Coronary artery (tissue), 2 donors: ENCODE measurements around the gene APBA2.

Experiments used
- DNase-seq: peaks from one replicate; pipeline ENCODE4 v3.0.0-alpha.2; 2017; ENCODE audit warnings: low spot score
- H3K27ac ChIP-seq, 2 donors: fragments of 200-600 bp; sonication (generic); one replicate each; pipeline ENCODE4 v1.5.1; 2016 to 2019
- H3K4me3 ChIP-seq: fragments of 200-600 bp; sonication (generic); 2 replicates; pipeline ENCODE4 v1.5.1; 2016; ENCODE audit warnings: mild to moderate bottlenecking, moderate library complexity
- TF ChIP-seq, protein P1 (sequence below): fragments of 200-600 bp; sonication (generic); IDR thresholded peaks from one replicate; pipeline ENCODE4 v1.5.1; 2019; ENCODE audit warnings: antibody characterized with exemption

Gene APBA2

GRCh38 chr15:28987337-28987736 is 101.6 kb downstream of the APBA2 start:
- TF ChIP-seq, protein P1, sequence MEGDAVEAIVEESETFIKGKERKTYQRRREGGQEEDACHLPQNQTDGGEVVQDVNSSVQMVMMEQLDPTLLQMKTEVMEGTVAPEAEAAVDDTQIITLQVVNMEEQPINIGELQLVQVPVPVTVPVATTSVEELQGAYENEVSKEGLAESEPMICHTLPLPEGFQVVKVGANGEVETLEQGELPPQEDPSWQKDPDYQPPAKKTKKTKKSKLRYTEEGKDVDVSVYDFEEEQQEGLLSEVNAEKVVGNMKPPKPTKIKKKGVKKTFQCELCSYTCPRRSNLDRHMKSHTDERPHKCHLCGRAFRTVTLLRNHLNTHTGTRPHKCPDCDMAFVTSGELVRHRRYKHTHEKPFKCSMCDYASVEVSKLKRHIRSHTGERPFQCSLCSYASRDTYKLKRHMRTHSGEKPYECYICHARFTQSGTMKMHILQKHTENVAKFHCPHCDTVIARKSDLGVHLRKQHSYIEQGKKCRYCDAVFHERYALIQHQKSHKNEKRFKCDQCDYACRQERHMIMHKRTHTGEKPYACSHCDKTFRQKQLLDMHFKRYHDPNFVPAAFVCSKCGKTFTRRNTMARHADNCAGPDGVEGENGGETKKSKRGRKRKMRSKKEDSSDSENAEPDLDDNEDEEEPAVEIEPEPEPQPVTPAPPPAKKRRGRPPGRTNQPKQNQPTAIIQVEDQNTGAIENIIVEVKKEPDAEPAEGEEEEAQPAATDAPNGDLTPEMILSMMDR = no peak
- H3K27ac ChIP-seq = no peak overlapping the region
- no peak for DNase-seq
- H3K4me3 ChIP-seq = no peak overlapping the region

DNA sequence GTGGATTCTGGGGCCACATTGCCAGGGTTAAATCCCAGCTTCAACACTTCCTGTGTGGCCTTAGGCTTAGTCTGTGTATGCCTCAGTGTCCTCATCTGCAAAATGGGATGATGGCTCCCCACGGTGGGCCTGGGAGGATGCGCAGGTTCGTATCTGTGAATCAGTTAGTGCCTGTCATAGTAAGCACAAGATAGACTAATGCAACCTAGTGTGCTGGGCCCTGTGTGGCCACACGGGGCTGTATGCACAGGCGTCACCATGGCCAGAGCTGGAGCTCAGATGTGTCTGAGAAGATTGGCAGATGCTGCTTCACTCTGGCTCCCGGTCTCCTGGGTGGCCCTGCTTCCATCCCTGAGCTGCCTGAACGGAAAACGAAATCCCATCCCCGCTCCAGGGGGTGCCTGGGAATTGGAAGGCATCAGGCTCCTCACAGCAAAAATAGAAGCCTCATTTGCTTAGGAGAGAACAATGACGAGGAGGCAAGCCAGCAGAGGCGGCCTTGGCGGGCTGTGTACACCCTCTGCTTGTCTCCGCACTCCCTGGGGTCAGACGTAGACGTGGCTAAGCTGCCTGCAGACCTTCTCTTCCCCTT is 103.6 kb downstream of the APBA2 start:
- DNase-seq = no peak
- TF ChIP-seq, protein P1 = no peak
- Histone ChIP-seq H3K4me3 (no peak overlapping the region), H3K27ac (no peak overlapping the region)

GRCh38 chr15:28989896-28990295 is 104.1 kb downstream of the APBA2 start:
- no peak for DNase-seq
- no peak overlapping the region for H3K4me3 ChIP-seq
- H3K27ac ChIP-seq = no peak overlapping the region
- TF ChIP-seq, protein P1 = no peak

- no peak for DNase-seq
- Histone ChIP-seq H3K4me3 (no peak overlapping the region), H3K27ac (no peak overlapping the region)
- TF ChIP-seq, protein P1 = no peak
Observed at GRCh38 chr15:28990390-28990789, 104.6 kb downstream of the APBA2 start.

DNA sequence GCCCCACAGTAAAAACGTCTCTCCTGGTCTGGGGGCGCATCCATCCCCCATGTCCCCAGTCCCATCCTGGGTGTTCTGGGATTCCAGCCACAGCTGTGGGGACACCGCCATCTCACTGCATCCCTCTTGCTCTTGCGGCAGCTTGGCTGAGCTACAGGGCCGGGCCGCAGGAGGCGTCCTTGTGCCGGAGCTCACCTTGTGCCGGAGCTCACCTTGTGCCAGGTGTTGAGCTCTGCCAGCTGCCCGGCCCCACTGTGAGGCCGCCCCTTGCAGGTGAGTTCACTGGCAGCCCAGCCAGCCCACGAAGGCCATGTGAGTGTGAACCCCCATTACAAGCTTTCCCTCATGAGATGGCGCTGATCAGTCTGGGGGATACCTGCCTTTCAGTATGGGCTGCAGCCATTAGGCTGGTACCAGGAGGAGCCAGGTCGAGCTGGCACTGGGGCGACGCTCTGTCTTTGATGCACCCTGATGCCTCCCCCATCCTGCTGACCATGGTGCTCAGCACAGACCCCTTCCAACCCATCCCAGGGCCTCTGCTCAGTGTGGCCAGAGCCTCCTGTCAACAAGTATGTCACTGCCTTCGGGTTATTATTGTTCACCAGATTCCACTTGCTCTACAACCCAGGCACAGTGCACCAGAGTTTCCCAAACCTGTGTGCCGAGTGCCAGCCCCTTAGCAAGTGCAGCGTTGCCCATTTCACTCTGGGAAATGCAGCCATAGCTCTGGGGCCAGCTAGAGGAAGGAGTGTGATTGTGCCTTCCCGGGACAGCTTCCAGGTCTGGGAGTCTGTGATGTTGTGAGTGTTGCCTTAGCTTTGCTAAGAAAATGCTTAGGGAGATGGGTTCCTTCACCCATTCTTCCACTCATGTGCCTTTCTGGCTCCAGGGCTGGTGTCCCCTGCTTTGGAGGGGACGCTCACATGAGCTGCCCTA is 105.7 kb downstream of the APBA2 start:
- no peak for DNase-seq
- Histone ChIP-seq H3K27ac (no peak overlapping the region), H3K4me3 (no peak overlapping the region)
- TF ChIP-seq, protein P1 = no peak

GRCh38 chr15:28992336-28992864 is 106.6 kb downstream of the APBA2 start:
- TF ChIP-seq, protein P1 = no peak
- H3K27ac ChIP-seq = no peak overlapping the region
- no peak overlapping the region for H3K4me3 ChIP-seq
- DNase-seq = no peak
